Progenitor cell of endocrine pancreas (in vitro differentiated cells): ENCODE measurements around the gene KCP. TPM values are rescaled to one million over a fixed set of nuclear protein-coding genes. Genes with fewer than 3 reads are reported as not detected.

Source experiments
- DNase-seq: peaks from one replicate; pipeline ENCODE4 v3.0.0; 2021; ENCODE audit warnings: low spot score; ENCODE audit not compliant: unreplicated experiment
- H3K27ac Mint-ChIP-seq: 2 replicates; pipeline ENCODE4 v1.8.0; 2021; ENCODE audit warnings: mild to moderate bottlenecking, moderate library complexity, mixed read lengths
- H3K27me3 Mint-ChIP-seq: 2 replicates; pipeline ENCODE4 v1.8.0; 2021; ENCODE audit warnings: mixed read lengths
- H3K36me3 Mint-ChIP-seq: 2 replicates; pipeline ENCODE4 v1.8.0; 2022; ENCODE audit warnings: mixed read lengths; ENCODE audit not compliant: insufficient read depth
- H3K4me1 Mint-ChIP-seq: 2 replicates; pipeline ENCODE4 v1.8.0; 2021; ENCODE audit warnings: low read depth, mixed read lengths
- H3K4me3 Mint-ChIP-seq: 2 replicates; pipeline ENCODE4 v1.8.0; 2021; ENCODE audit warnings: low read depth, mild to moderate bottlenecking, moderate library complexity, mixed read lengths
- H3K9me3 Mint-ChIP-seq: 2 replicates; pipeline ENCODE4 v1.8.0; 2021; ENCODE audit warnings: low read depth, mixed read lengths
- total RNA-seq: library from RNA; stranded (reverse); gene quantifications from 2 replicates; pipeline ENCODE4 v1.2.1, GENCODE V29; 2021
- TF ChIP-seq, protein P1 (sequence below): fragments of 200-600 bp; sonication (generic); IDR thresholded peaks from one replicate; pipeline ENCODE4 v1.5.0; 2021; ENCODE audit warnings: antibody characterized with exemption, mild to moderate bottlenecking; ENCODE audit not compliant: unreplicated experiment

The KCP gene
- total RNA-seq, 1 donor from 2014 or later = 8.5 TPM

DNA sequence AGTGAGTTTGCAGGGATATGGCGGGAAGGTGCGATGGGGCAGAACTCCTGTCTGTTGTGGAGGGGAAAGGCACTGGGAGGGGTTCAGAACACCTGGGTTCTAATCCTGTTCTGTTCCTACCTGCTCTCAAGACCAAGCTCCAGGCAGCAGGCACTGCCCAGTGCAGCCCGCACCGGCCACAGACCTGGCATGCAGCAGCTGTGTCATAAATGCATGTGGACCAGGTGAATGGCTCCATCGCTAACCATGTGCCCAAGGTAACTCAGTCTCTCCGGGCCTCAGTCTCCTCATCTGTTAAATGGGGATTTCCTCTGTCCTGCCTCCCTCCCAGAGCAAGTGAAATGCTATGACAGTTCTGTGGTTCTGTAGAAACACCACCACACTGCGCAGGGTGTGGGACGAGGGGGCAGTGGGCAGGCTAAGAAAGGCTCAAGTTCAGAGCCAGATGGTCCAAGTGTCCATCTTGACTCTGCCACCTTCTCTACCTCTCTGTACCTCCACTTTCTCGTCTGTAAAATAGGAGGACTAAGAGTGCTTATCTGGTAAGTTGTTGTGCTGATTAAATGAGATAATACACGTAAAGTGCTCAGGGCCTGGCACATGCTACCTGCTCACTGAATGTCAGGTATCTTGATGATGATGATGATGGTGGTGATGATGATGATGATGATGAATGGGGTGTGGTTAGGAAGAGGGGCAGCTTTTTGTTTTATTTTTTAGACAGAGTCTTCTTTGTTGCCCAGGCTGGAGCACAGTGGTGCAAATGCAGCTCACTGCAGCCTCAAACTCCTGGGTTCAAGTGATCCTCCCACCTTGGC lies 24.9 kb downstream of the KCP start:
- Mint-ChIP-seq H3K9me3 (no peaks in the 10 kb centered on the region), H3K27ac (no peak overlapping the region), H3K27me3 (peaks cover 8% of the 10 kb centered on the region), H3K36me3 (no peaks in the 10 kb centered on the region), H3K4me3 (no peak overlapping the region), H3K4me1 (no peaks in the 10 kb centered on the region)
- TF ChIP-seq, protein P1, sequence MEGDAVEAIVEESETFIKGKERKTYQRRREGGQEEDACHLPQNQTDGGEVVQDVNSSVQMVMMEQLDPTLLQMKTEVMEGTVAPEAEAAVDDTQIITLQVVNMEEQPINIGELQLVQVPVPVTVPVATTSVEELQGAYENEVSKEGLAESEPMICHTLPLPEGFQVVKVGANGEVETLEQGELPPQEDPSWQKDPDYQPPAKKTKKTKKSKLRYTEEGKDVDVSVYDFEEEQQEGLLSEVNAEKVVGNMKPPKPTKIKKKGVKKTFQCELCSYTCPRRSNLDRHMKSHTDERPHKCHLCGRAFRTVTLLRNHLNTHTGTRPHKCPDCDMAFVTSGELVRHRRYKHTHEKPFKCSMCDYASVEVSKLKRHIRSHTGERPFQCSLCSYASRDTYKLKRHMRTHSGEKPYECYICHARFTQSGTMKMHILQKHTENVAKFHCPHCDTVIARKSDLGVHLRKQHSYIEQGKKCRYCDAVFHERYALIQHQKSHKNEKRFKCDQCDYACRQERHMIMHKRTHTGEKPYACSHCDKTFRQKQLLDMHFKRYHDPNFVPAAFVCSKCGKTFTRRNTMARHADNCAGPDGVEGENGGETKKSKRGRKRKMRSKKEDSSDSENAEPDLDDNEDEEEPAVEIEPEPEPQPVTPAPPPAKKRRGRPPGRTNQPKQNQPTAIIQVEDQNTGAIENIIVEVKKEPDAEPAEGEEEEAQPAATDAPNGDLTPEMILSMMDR = no peak
- no peak for DNase-seq

DNA sequence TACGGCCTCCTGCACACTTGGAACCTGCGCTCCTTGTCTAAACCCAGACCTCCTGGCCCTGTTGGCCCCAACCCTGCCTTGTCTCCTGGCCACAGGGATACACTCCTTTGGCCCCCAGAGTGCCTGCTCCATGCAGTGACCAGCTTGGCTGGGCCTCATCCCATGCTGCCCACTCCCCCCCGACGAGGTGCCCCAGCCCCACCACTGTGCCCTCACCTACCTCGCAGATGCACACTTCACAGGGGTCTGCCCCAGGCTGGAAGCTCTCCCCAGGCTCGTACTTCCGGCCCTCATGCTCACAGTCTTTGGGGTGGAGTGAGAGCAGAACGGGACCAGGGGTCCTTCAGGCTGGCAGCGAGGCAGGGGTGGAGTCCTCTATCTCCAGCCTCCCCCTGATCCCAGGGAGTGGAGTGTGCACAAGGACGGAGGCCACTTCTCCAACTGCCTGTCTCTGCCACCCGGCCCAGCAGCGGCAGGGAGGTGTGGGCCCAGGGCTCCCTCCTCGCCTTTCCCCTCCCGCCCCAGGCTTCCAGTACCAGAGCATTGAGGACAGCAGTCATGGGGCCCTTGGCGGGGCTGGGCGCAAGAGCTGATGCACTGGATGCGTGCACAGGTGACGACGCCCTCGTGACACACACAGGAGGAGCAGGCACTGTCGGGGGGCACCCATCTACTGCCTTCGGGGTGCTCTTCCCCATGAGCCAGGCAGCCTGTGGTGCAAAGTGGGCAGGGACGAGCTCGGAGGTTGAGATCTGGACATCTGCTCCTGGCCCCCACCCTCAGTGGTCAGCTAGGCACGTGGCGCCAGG lies 25.7 kb downstream of the KCP start:
- Mint-ChIP-seq H3K9me3 (no peaks in the 10 kb centered on the region), H3K36me3 (no peaks in the 10 kb centered on the region), H3K4me1 (no peaks in the 10 kb centered on the region), H3K27me3 (peaks cover 3% of the 10 kb centered on the region), H3K4me3 (no peak overlapping the region), H3K27ac (peak overlapping the region; percentile 36)
- DNase-seq = no peak
- TF ChIP-seq, protein P1 = no peak

DNA sequence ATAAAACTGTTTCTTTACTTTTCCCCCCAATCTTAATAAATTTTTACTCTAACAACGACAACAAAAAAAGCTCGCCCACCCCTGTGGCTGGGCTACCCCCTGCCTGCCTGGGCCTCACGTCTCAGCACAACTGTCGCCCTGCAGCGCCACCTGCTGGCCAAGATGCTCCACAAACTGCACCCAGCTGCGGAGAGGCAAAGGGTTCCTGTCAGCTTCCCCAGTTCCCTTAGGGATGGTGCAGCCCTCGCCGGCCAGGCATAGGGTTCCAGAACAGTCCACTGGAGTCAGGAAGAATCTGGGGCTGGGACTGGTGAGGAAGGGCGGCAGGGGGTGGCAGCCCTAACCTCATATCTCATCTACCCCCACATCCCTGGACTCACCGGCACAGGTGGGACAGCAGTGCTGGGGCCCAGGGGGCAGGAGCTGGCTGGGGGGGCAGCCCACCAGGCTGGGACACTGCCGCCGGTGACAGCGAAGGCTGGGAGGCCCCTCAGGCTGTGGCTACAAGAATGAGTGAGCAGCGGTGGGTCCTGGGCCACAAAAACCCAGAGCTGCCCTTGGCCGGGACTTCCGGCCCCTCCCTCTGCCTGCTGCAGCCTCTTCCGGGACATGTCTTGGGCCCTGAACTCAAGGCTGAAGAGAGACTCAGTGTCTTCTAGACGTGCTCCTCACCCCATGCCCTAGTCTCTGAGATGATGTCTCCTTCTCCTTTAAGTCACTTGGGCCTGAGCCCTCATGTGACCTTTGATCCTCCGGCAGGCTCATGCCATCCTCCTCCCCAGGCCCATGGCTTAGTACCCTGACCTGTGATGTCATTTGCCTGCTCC lies 26.7 kb downstream of the KCP start:
- H3K27me3 Mint-ChIP-seq = no peaks in the 10 kb centered on the region
- TF ChIP-seq, protein P1 = peak; percentile 84
- no peaks in the 10 kb centered on the region for H3K36me3 Mint-ChIP-seq
- no peak overlapping the region for H3K4me3 Mint-ChIP-seq
- H3K27ac Mint-ChIP-seq = peak overlapping the region; percentile 36
- no peaks in the 10 kb centered on the region for H3K9me3 Mint-ChIP-seq
- H3K4me1 Mint-ChIP-seq = no peaks in the 10 kb centered on the region
- peak; percentile 65 for DNase-seq

DNA sequence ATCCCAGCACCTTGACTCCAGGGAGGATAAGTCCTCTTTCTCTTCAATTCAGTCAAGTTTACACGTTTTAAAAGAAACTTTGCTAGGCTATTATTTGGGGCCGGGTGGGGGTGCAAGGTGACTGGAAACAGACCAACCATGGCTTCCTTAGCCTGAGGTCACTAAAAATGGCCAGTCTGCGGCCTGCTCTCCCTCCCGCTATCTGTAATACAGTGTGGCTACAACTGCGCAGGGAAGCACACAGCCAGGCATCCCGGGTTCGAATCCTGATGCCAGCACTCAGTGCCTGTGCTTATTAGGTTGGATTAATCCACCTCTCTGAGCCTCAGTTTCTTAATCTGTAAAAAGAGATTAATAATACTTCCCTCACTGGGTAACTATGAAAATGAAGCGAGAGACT lies 28.4 kb downstream of the KCP start:
- TF ChIP-seq, protein P1 = no peak
- Mint-ChIP-seq H3K36me3 (no peaks in the 10 kb centered on the region), H3K4me1 (no peaks in the 10 kb centered on the region), H3K27me3 (no peaks in the 10 kb centered on the region), H3K4me3 (no peak overlapping the region), H3K27ac (no peak overlapping the region), H3K9me3 (no peaks in the 10 kb centered on the region)
- no peak for DNase-seq
